ENCODE measurements around the gene SH3PXD2A.

The SH3PXD2A gene

GRCh38 chr10:103893817-103894216 is 38.4 kb upstream of the SH3PXD2A start:
- H3K4me1 ChIP-seq (ENCODE audit: control insufficient read depth, insufficient read depth, low read length): peaks cover 23% of the 10 kb centered on the region
- H3K9me3 ChIP-seq (ENCODE audit: control insufficient read depth, insufficient read depth, low read depth, low read length): no peaks in the 10 kb centered on the region
- ChIA-PET CTCF (interaction anchor here (2.0 kb wide), 1 partner anchor 9 kb away, joined by 11 read pairs; no protein-coding TSS in a partner anchor), POLR2A (interaction anchor here (0.7 kb wide), 1 partner anchor 25 kb away, joined by 4 read pairs; no protein-coding TSS in a partner anchor)
- no peak overlapping the region for H3K27ac ChIP-seq (ENCODE audit: extremely low read depth, low read depth, low read length)
- no peak overlapping the region for H3K4me3 ChIP-seq (ENCODE audit: low read depth, low read length)
- H3K36me3 ChIP-seq (ENCODE audit: control insufficient read depth in 2 of 2, insufficient read depth in 1 of 2, low read length in 2 of 2): peaks cover 0 to 22% of the 10 kb centered on the region in 2 experiments; a peak in 1 of 3 replicates
- TF ChIP-seq ZNF501 (tag by site-specific recombination; IDR thresholded peaks at IDR 0.05) (no peak), ZNF239 (tag by site-specific recombination; IDR thresholded peaks at IDR 0.05) (no peak), ZBTB8A (tag by site-specific recombination; IDR thresholded peaks at IDR 0.05) (no peak), SCRT2 (tag by site-specific recombination; IDR thresholded peaks at IDR 0.05) (no peak), KLF8 (tag by site-specific recombination; IDR thresholded peaks at IDR 0.05) (no peak), ZSCAN23 (tag by site-specific recombination; IDR thresholded peaks at IDR 0.05) (no peak), ZSCAN18 (tag by site-specific recombination; IDR thresholded peaks at IDR 0.05) (no peak), ZNF555 (tag by site-specific recombination; conservative IDR thresholded peaks at IDR 0.05) (no peak), TSHZ1 (tag by site-specific recombination; IDR thresholded peaks at IDR 0.05; ENCODE audit: borderline replicate concordance) (no peak), BCL11A (tag by site-specific recombination; IDR thresholded peaks at IDR 0.05; ENCODE audit: low read depth) (no peak), GLI4 (tag by site-specific recombination; IDR thresholded peaks at IDR 0.05) (no peak)
- TF ChIP-seq, protein P1, sequence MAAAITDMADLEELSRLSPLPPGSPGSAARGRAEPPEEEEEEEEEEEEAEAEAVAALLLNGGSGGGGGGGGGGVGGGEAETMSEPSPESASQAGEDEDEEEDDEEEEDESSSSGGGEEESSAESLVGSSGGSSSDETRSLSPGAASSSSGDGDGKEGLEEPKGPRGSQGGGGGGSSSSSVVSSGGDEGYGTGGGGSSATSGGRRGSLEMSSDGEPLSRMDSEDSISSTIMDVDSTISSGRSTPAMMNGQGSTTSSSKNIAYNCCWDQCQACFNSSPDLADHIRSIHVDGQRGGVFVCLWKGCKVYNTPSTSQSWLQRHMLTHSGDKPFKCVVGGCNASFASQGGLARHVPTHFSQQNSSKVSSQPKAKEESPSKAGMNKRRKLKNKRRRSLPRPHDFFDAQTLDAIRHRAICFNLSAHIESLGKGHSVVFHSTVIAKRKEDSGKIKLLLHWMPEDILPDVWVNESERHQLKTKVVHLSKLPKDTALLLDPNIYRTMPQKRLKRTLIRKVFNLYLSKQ (tag by site-specific recombination; IDR thresholded peaks at IDR 0.05; ENCODE audit: borderline replicate concordance): no peak

DNA sequence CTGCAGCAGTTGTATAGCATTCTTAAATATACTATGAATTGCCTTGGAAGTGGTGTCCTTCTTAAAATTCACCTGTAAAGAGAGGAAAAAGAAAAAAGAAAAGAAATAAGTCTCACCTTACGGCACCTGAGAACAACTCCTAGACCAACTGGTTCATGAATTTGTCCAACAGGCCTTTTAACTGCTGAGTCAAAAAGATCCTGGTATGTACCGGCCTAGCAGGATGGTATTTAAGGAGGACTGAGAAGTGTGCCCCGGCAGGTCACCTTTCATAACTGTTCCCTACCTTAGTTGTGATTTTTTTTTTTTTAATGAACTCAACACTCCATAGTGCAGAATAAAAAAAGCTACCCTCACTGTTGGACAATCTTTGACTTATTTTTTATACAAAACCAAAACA is 36.8 kb upstream of the SH3PXD2A start:
- TF ChIP-seq ZNF549 (tag by site-specific recombination; IDR thresholded peaks at IDR 0.05): no peak
- TF ChIP-seq, protein P2, sequence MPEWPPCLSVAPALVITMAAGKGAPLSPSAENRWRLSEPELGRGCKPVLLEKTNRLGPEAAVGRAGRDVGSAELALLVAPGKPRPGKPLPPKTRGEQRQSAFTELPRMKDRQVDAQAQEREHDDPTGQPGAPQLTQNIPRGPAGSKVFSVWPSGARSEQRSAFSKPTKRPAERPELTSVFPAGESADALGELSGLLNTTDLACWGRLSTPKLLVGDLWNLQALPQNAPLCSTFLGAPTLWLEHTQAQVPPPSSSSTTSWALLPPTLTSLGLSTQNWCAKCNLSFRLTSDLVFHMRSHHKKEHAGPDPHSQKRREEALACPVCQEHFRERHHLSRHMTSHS (tag by site-specific recombination; IDR thresholded peaks at IDR 0.05): no peak
- TF ChIP-seq KLF9 (tag by site-specific recombination; IDR thresholded peaks at IDR 0.05; ENCODE audit: low read depth): no peak
- no peak for TF ChIP-seq ZNF398 (tag by site-specific recombination; IDR thresholded peaks at IDR 0.05)
- TF ChIP-seq ZNF785 (tag by site-specific recombination; IDR thresholded peaks at IDR 0.05): no peak
- no peak for TF ChIP-seq GLIS1 (tag by site-specific recombination; IDR thresholded peaks at IDR 0.05)
- TF ChIP-seq ZNF623 (tag by site-specific recombination; IDR thresholded peaks at IDR 0.05): no peak
- no peak for TF ChIP-seq KLF10 (tag by site-specific recombination; IDR thresholded peaks at IDR 0.05)
- TF ChIP-seq ZNF747 (tag by site-specific recombination; IDR thresholded peaks at IDR 0.05): no peak
- TF ChIP-seq ZBTB8A (tag by site-specific recombination; IDR thresholded peaks at IDR 0.05): no peak
- no peak for TF ChIP-seq ZNF558 (tag by site-specific recombination; IDR thresholded peaks at IDR 0.05)
- no peak for TF ChIP-seq ZNF707 (tag by site-specific recombination; IDR thresholded peaks at IDR 0.05)
- TF ChIP-seq ZNF10 (tag by site-specific recombination; IDR thresholded peaks at IDR 0.05): no peak
- no peak for TF ChIP-seq MYNN (tag by site-specific recombination; IDR thresholded peaks at IDR 0.05; ENCODE audit: borderline replicate concordance)
- TF ChIP-seq HOXC10 (CRISPR knock-in tag; IDR thresholded peaks at IDR 0.05): no peak
- TF ChIP-seq ZNF174 (tag by site-specific recombination; IDR thresholded peaks at IDR 0.05): no peak
- H3K9me3 ChIP-seq (ENCODE audit: control insufficient read depth, insufficient read depth, low read depth, low read length): no peaks in the 10 kb centered on the region
- peaks cover 0 to 23% of the 10 kb centered on the region in 2 experiments; a peak in 1 of 3 replicates for H3K36me3 ChIP-seq (ENCODE audit: control insufficient read depth in 2 of 2, insufficient read depth in 1 of 2, low read length in 2 of 2)
- no peak overlapping the region for H3K4me3 ChIP-seq (ENCODE audit: low read depth, low read length)
- H3K27ac ChIP-seq (ENCODE audit: extremely low read depth, low read depth, low read length): no peak overlapping the region
- peaks cover 23% of the 10 kb centered on the region for H3K4me1 ChIP-seq (ENCODE audit: control insufficient read depth, insufficient read depth, low read length)
- CTCF ChIA-PET: interaction anchor here (0.5 to 0.7 kb wide), 3 partner anchors 79 to 364 kb away, joined by 3 read pairs; no protein-coding TSS in a partner anchor
- POLR2A ChIA-PET: no interaction called here
